Endothelial cell of umbilical vein (primary cell): ENCODE data around the gene CAT. TPM values are rescaled to one million over a fixed set of nuclear protein-coding genes. Genes with fewer than 3 reads are reported as not detected.

Experiments used
- BruUV-seq: library from RNA; stranded (reverse); fragments of 400-500 nt; replicated peaks from 2 replicates; lab custom pipeline; 2021; lab: Mats Ljungman, UMichigan
- CTCF ChIA-PET: fragments of 300-600, 350-600 bp; sonication (Branson Sonifier 250); formaldehyde crosslinking; loops from one replicate; lab custom pipeline; 2021; ENCODE audit warnings: antibody characterized with exemption, inconsistent platforms; lab: Charles Lee
- POLR2A ChIA-PET: fragments of 300-600, 350-600 bp; sonication (Branson Sonifier 250); formaldehyde crosslinking; loops from one replicate; lab custom pipeline; 2021; ENCODE audit warnings: antibody characterized with exemption, inconsistent platforms; lab: Charles Lee
- DNase-seq: peaks from one replicate; pipeline ENCODE4 v3.0.0-alpha.2; 2011; ENCODE audit warnings: low read depth, low spot score
- FAIRE-seq: peaks from 2 replicates; lab custom pipeline; 2011; peaks lifted over from hg19 to GRCh38; lab: Jason Lieb, UNC
- H2AFZ ChIP-seq: 2 replicates; pipeline ENCODE4 v1.6.0; 2012; ENCODE audit warnings: low read depth, low read length, control low read depth, inconsistent platforms
- H3K27ac ChIP-seq: 2 replicates; pipeline ENCODE4 v1.5.1; 2011; ENCODE audit warnings: low read depth, mild to moderate bottlenecking, control low read depth, low read length, moderate library complexity; ENCODE audit not compliant: insufficient read depth
- H3K27me3 ChIP-seq, 2 experiments: 2 replicates each; pipeline versions ENCODE4 v1.6.0 to v1.6.1; 2011; ENCODE audit warnings: low read length in 2 of 2, mixed read lengths in 1 of 2; ENCODE audit not compliant: control insufficient read depth in 2 of 2, insufficient read depth in 2 of 2
- H3K36me3 ChIP-seq, 2 experiments: 2 replicates in 1 of 2; 3 replicates in 1 of 2; pipeline ENCODE4 v1.5.1; 2011; ENCODE audit warnings: low read length in 2 of 2, mild to moderate bottlenecking in 1 of 2, moderate library complexity in 1 of 2; ENCODE audit not compliant: control insufficient read depth in 2 of 2, insufficient read depth in 2 of 2; ENCODE audit errors: extremely low read depth in 1 of 2
- H3K4me1 ChIP-seq: 3 replicates; pipeline ENCODE4 v1.5.1; 2011; ENCODE audit warnings: mild to moderate bottlenecking, low read length; ENCODE audit not compliant: control insufficient read depth, insufficient read depth; ENCODE audit errors: extremely low read depth
- H3K4me2 ChIP-seq: 2 replicates; pipeline ENCODE4 v1.6.1; 2011; ENCODE audit warnings: low read length, control low read depth, mixed read lengths; ENCODE audit not compliant: insufficient read depth
- H3K4me3 ChIP-seq, 3 experiments: fragments of 200-600 bp in 1 of 3; sonication (generic), shearing (Covaris generic) in 1 of 3; replicated peaks in 1 of 3; 2 replicates each; pipeline ENCODE4 v1.5.1; 2011 to 2016; ENCODE audit warnings: control low read depth in 3 of 3, low read length in 3 of 3, mild to moderate bottlenecking in 2 of 3, inconsistent platforms in 1 of 3, low read depth in 1 of 3, moderate library complexity in 1 of 3; ENCODE audit not compliant: insufficient read depth in 1 of 3
- H3K79me2 ChIP-seq: 2 replicates; pipeline ENCODE4 v1.6.0; 2012; ENCODE audit warnings: low read length, inconsistent platforms; ENCODE audit not compliant: control insufficient read depth, insufficient read depth
- H3K9ac ChIP-seq: replicated peaks from 2 replicates; pipeline ENCODE3; 2011; ENCODE audit warnings: low read length, control low read depth; ENCODE audit not compliant: insufficient read depth; ENCODE audit errors: extremely low read depth
- H3K9me1 ChIP-seq: replicated peaks from 3 replicates; pipeline ENCODE4 v1.6.0; 2011; ENCODE audit warnings: mild to moderate bottlenecking, low read length; ENCODE audit not compliant: control insufficient read depth, insufficient read depth; ENCODE audit errors: extremely low read depth
- H3K9me3 ChIP-seq: replicated peaks from 2 replicates; pipeline ENCODE4 v1.5.1; 2012; ENCODE audit warnings: low read length, inconsistent platforms; ENCODE audit not compliant: control insufficient read depth, insufficient read depth
- H4K20me1 ChIP-seq: replicated peaks from 2 replicates; pipeline ENCODE3; 2011; ENCODE audit warnings: mild to moderate bottlenecking, low read length; ENCODE audit not compliant: control insufficient read depth, insufficient read depth; ENCODE audit errors: extremely low read depth
- EZH2 ChIP-seq: IDR thresholded peaks from 2 replicates; pipeline ENCODE4 v1.6.1; 2012; ENCODE audit warnings: borderline replicate concordance, low read depth, mild to moderate bottlenecking, moderate library complexity, low read length, inconsistent platforms; ENCODE audit not compliant: severe bottlenecking
- FOS ChIP-seq: IDR thresholded peaks from 2 replicates; pipeline ENCODE4 v1.6.1; 2011; ENCODE audit warnings: mild to moderate bottlenecking, low read length, moderate library complexity, borderline replicate concordance; ENCODE audit not compliant: insufficient read depth
- GATA2 ChIP-seq: IDR thresholded peaks from 2 replicates; pipeline ENCODE4 v1.7.0; 2011; ENCODE audit warnings: low read depth, mild to moderate bottlenecking, moderate library complexity, mixed read lengths, low read length; ENCODE audit not compliant: insufficient read length, insufficient read depth
- JUN ChIP-seq: IDR thresholded peaks from 2 replicates; pipeline ENCODE4 v1.6.1; 2011; ENCODE audit warnings: borderline replicate concordance, low read depth; ENCODE audit not compliant: insufficient read length, insufficient read depth
- MYC ChIP-seq: IDR thresholded peaks from one replicate; pipeline ENCODE4 v1.6.1; 2011; ENCODE audit warnings: mild to moderate bottlenecking, low read depth, low read length
- POLR2A ChIP-seq: IDR thresholded peaks from 2 replicates; pipeline ENCODE4 v1.6.1; 2012; ENCODE audit warnings: low read depth, mild to moderate bottlenecking, control low read depth, low read length
- POLR2AphosphoS5 ChIP-seq: IDR thresholded peaks from 2 replicates; pipeline ENCODE4 v1.6.1; 2012; ENCODE audit warnings: low read depth, mild to moderate bottlenecking, control low read depth, low read length, moderate library complexity; ENCODE audit not compliant: insufficient read depth
- dilution Hi-C: fragments of 300-500 bp; cut with MboI; formaldehyde crosslinking; loops from one replicate; pipeline ENCODE4 v1.15.0; 2019; ENCODE audit warnings: low sequenced_read_pairs; ENCODE audit not compliant: extremely low pct_ligation_motif_present
- intact Hi-C: fragments of 100-400 bp; cut with micrococcal nuclease; formaldehyde crosslinking; loops from one replicate; pipeline ENCODE4 v1.10.0; 2022
- polyA plus RNA-seq, 4 experiments: library from polyadenylated mRNA; depleted of rRNA in 3 of 4; stranded (reverse) in 3 of 4; unstranded in 1 of 4; fragments of >200 nt; gene quantifications; 2 replicates each; pipeline versions ENCODE4 v1.2.1 to v1.2.3, GENCODE V29; 2011 to 2012; ENCODE audit warnings: missing spikeins in 1 of 4
- total RNA-seq: library from RNA; stranded (reverse); gene quantifications from 2 replicates; pipeline ENCODE4 v1.2.3, GENCODE V29; 2021
- TF ChIP-seq, protein P1 (sequence below), 2 donors: IDR thresholded peaks; 1 replicate in 1 of 2; 2 replicates in 1 of 2; pipeline ENCODE4 v1.5.1; 2011; ENCODE audit warnings: low read length in 2 of 2, mild to moderate bottlenecking in 2 of 2, moderate library complexity in 2 of 2, control low read depth in 1 of 2, inconsistent platforms in 1 of 2, low read depth in 1 of 2; ENCODE audit not compliant: insufficient read depth in 1 of 2; ENCODE audit errors: extremely low read depth in 1 of 2
- TF ChIP-seq, protein P2 (sequence below): IDR thresholded peaks from 2 replicates; pipeline ENCODE4 v1.6.1; 2011; ENCODE audit not compliant: insufficient read depth, insufficient read length

CAT gene
- total and polyA plus RNA-seq, 2 donors (not counting 3 experiments of a cell fraction or from before 2014, with no cell fraction given): 32.7 to 50.5 TPM

GRCh38 chr11:34449013-34449412 is 10.3 kb downstream of the CAT start:
- no peak overlapping the region for H3K9ac ChIP-seq
- H3K9me3 ChIP-seq: no peaks in the 10 kb centered on the region
- H3K36me3 ChIP-seq: peaks cover 8 to 10% of the 10 kb centered on the region in 2 experiments
- H2AFZ ChIP-seq: no peak overlapping the region
- no peak for FAIRE-seq
- ChIA-PET POLR2A (no interaction called here), CTCF (interaction anchor here (1.0 to 1.9 kb wide), 2 partner anchors 16 to 20 kb away, joined by 3 to 7 read pairs; no protein-coding TSS in a partner anchor)
- no peaks in the 10 kb centered on the region for H3K9me1 ChIP-seq
- no TSS peak for BruUV-seq
- no peaks in the 10 kb centered on the region for H4K20me1 ChIP-seq
- no peaks in the 10 kb centered on the region for H3K79me2 ChIP-seq
- TF ChIP-seq MYC: no peak
- TF ChIP-seq, protein P1, sequence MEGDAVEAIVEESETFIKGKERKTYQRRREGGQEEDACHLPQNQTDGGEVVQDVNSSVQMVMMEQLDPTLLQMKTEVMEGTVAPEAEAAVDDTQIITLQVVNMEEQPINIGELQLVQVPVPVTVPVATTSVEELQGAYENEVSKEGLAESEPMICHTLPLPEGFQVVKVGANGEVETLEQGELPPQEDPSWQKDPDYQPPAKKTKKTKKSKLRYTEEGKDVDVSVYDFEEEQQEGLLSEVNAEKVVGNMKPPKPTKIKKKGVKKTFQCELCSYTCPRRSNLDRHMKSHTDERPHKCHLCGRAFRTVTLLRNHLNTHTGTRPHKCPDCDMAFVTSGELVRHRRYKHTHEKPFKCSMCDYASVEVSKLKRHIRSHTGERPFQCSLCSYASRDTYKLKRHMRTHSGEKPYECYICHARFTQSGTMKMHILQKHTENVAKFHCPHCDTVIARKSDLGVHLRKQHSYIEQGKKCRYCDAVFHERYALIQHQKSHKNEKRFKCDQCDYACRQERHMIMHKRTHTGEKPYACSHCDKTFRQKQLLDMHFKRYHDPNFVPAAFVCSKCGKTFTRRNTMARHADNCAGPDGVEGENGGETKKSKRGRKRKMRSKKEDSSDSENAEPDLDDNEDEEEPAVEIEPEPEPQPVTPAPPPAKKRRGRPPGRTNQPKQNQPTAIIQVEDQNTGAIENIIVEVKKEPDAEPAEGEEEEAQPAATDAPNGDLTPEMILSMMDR (IDR thresholded peaks at IDR 0.05; ENCODE audit: extremely low read depth in 1 of 2, insufficient read depth in 1 of 2, low read depth in 1 of 2, low read length in 2 of 2): no peak
- no peak for TF ChIP-seq GATA2
- TF ChIP-seq POLR2AphosphoS5: no peak
- no peak for TF ChIP-seq EZH2
- no peak for TF ChIP-seq POLR2A
- TF ChIP-seq, protein P2, sequence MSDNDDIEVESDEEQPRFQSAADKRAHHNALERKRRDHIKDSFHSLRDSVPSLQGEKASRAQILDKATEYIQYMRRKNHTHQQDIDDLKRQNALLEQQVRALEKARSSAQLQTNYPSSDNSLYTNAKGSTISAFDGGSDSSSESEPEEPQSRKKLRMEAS: no peak
- TF ChIP-seq FOS: no peak
- TF ChIP-seq JUN: no peak
- no peaks in the 10 kb centered on the region for H3K27me3 ChIP-seq
- H3K4me2 ChIP-seq: no peak overlapping the region
- intact Hi-C loops (no loop called here), dilution Hi-C loops (no loop called here)
- no peak overlapping the region for H3K4me3 ChIP-seq
- no peak overlapping the region for H3K27ac ChIP-seq
- no peaks in the 10 kb centered on the region for H3K4me1 ChIP-seq
- no peak for DNase-seq
